22Rv1 (cell line): Measurements from ENCODE around the gene LDB3.

ENCODE experiments used
- ZFX ChIP-seq: fragments of 450-650 bp; IDR thresholded peaks from 2 replicates; pipeline ENCODE4 v1.6.1; 2017; ENCODE audit warnings: antibody characterized with exemption, borderline replicate concordance
- TF ChIP-seq, protein P1 (sequence below): fragments of 450-650 bp; IDR thresholded peaks from 2 replicates; pipeline ENCODE4 v1.5.1; 2017; ENCODE audit warnings: mild to moderate bottlenecking

DNA sequence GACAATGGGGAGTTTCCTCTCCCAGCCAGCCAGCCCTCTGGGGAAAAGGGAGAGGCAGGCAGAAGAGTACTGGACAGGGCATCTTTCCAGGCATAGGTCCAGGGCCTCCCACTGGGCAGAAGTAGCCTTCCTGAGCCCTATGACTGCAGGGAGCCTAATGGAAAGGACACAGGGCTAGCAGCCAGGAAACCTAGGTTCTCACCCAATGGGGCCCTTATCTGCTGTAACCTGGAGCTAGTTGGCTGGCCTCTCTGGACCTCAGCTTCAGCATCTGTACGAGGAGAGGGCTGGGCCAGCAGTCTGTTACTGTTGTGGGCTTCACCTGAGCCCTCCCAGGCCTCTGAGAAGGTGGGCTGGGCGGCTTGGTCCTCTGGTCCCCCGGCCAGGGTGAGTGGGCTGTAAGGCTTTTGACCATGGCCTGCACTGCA is 22.4 kb downstream of the LDB3 start:
- TF ChIP-seq, protein P1, sequence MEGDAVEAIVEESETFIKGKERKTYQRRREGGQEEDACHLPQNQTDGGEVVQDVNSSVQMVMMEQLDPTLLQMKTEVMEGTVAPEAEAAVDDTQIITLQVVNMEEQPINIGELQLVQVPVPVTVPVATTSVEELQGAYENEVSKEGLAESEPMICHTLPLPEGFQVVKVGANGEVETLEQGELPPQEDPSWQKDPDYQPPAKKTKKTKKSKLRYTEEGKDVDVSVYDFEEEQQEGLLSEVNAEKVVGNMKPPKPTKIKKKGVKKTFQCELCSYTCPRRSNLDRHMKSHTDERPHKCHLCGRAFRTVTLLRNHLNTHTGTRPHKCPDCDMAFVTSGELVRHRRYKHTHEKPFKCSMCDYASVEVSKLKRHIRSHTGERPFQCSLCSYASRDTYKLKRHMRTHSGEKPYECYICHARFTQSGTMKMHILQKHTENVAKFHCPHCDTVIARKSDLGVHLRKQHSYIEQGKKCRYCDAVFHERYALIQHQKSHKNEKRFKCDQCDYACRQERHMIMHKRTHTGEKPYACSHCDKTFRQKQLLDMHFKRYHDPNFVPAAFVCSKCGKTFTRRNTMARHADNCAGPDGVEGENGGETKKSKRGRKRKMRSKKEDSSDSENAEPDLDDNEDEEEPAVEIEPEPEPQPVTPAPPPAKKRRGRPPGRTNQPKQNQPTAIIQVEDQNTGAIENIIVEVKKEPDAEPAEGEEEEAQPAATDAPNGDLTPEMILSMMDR, result no peak
- no peak for TF ChIP-seq ZFX
